Activated T-helper 1 cell treated with anti-CD3 and anti-CD28 coated beads, Interleukin-2, amount 50 U/mL, for 16 hours (primary cell): ENCODE results near the gene PURB.
"Not testable (repeated sequence)": the region's sequence is repeated elsewhere in the genome, so short reads cannot be mapped to it uniquely, and the experiment has no call there.

ENCODE experiments used
- DNase-seq, 2 donors: peaks; one replicate each; pipeline ENCODE4 v3.0.0-alpha.2; 2020; ENCODE audit warnings: low read depth in 1 of 2, low spot score in 1 of 2

The PURB gene

DNA sequence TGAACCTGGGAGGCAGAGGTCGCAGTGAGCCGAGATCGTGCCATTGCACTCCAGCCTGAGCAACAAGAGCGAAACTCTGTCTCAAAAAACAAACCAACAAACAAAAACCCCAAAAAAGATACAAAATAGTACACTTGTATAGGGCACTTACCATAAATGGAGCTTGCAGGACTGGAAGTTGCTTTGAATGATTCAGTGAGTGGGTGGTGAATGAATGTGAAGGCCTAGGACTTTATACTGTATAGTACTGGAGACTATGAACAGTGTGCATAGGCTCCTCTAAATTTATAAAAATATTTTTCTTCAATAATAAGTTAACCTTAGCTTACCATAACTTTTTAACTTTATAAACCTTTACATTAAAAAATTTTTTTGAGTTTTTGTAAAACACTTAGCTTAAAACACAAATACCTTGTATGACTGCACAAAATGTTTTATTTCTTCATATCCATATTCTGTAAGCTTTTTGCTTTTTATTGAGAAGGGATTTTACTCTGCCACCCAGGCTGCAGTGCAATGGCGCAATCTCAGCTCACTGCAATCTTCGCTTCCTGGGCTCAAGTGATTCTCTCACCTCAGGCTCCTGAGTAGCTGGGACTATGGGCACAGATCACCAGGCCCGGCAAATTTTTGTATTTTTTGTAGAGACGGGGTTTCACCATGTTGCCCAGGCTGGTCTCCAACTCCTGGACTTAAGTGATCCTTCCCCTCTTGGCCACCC lies 30.5 kb downstream of the PURB start:
- no peak for DNase-seq

DNA sequence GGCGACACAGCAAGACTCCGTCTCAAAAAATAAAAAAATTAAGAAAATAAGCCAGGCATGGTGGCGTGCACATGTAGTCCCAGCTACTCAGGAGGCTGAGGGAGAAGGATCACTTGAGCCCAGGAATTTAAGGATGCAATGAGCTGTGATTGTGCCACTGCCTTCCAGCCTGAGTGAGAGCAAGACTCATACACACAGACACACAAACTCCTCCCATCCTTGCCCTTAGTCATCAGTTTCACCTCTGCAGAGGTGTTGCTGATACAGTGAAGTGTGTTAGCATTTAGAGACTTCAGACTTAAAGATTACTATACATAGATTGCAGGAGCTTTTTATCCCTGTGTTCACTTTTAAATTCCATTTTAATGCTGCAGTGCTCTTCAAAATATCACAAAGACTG lies 31.9 kb downstream of the PURB start:
- no peak for DNase-seq

DNA sequence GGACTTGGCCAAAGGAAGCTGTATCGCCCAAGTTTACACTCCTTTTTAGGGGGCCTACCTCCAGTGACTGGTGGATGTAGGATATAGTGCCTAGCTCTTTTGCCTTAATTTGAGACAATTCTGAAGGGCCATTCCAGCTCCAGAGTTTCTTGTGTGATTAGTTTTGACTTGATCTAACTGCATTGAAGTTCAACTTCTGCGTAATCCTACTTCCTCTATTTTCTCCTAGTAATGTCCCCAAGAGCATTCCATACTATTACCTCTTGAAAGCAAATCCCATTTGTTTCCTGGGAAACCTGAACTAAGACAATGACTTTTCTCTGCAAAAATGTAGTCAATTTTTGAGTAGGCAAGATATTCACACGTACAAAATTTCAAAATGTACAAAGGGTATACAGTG lies 32.7 kb downstream of the PURB start:
- no peak for DNase-seq

DNA sequence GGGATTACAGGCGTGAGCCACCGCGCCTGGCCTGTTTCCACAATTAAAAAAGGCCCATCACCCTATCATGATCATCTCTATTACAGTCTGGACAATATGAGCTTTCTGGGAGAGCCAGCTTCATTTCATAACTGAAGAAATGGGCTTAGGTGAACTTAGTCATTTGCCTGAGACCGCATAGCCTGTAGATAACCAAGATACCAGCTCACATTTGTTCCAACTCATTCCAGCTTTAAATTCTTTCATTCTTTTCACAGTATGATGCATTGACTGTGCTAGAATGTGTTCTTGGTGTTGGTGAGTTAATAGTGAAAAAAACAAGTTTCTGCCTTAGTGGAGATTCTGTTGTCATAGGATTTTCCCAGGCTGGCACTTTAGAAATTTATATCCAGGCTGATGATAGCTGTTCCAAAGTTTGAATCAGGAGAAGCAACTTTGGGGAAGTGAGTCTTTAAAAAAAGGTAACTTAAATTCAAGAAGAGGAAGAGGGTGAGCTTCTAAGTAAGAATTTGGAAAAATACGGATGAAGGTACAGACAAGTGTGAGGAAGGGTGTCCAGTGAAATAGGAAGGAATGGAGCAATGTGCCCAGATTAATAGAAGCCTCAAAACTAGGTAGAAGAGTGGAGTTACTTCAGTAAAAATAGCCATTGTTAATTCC lies 35.3 kb downstream of the PURB start:
- no peak for DNase-seq

DNA sequence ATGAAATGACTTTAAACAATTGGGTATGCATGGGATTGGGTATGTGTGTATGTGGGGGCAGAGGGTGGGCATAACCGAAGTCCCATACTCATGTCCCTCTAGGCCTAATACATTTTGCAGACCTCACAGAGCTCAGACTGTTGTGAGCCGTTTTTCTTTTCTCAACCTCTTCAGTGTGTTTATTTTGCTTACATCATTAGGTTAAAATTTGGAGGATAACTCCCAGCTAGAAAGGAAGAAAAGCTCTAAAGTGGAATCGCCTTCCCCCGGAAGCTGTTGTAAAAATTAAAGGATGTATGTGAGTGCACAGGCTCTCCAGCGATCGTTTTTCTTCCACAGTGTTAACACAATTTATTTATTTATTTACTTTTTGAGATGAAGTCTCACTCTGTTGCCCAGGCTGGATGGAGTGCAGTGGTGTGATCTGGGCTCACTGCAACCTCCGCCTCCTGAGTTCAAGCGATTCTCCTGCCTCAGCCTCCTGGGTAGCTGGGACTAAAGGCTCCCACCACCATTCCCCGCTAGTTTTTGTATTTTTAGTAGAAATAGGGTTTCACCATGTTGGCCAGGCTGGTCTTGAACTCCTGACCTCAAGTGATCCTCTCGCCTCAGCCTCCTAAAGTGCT lies 36.0 kb downstream of the PURB start:
- DNase-seq, result no peak

DNA sequence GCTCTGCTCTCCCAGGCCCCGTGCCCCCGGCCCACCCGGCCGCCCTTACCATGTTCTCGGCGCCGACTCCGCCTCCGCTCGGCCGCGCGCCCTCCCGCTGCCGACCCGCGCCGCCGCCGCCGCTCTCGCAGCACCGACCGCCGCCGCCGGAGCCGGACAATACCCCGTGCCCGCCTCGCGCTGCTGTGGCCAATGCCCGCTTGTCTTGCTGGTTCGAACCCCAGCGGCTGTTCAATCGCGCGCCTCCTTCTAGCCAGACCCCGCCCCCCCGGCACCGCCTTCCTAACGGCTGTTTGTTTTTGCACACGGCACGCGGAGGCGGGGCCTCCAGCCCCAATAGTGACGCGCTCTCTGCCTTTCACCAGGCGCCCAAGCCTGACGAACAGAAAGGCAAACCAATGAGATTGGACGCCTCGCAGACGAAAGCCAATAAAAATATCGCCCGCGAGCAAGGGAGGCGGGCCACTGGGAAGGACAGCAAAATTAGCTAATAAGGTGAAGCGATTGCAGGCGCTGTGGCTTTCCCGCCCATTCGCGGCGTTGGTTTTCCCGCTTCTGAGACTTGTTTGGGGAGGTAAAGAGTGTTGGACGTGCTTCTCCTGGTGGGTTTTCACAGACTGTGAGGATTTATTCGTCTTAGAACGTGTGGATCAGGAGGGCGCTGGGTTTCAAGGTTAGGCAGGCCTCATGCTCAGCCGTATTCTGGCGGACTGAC lies 37.3 kb downstream of the PURB start, which contains the start of gene H2AZ2:
TSS of gene H2AZ2 (minus strand) at position 168 of the 715 bp plus-strand sequence. CDS start at position 52, 116 bp downstream.
- DNase-seq, result peak; percentile 99

DNA sequence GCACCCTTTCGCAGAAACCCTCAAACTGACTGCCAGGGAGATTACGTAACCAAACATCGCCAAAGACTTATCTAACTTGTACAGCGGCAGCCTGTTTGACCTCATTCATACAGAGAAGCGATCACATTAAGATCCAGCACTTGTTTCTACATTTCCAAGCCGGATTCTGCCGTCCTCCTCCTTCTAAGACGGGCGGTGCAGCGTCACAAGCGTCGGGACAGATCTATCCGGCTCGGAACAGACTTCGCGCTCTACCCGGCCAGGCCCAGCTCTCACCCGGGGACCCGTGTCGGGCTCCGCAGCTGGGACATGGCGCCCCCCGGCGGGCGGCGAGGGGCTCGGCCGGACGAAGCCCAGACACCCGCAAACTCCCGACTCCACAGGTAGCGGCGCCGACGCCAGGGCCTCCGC lies 37.8 kb downstream of the PURB start:
- DNase-seq, result peak; percentile 74 to 77

DNA sequence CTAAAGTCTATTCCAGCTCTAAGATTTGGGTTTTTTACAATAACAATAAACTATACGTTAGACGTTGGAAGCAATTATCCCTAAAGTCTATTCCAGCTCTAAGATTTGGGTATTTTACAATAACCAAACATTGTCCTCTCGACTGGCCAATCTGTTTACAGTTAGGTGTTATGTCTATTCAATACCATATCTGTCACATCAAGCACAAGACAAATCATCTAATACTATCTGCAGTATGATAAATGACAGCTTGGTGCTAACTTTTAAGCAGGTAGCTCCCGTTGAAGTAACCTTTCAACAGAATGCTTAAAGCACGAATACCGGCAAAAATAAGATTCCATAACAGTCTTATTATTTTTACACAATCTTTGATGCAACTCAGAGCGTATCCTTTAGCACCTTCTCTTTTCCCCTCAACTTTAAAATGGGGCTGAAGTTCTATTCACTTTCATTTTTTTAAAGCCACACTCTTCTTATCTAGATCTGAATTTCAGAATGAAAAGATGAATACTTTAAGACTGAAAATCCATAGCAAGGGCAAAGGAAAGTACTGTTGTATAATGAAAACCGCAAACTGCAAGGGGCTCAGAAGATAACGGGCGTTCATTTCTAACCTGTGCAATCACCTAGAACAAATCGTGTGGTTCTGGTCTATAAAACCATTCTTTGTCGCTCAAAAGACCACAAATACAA lies 38.4 kb downstream of the PURB start:
- no peak for DNase-seq

DNA sequence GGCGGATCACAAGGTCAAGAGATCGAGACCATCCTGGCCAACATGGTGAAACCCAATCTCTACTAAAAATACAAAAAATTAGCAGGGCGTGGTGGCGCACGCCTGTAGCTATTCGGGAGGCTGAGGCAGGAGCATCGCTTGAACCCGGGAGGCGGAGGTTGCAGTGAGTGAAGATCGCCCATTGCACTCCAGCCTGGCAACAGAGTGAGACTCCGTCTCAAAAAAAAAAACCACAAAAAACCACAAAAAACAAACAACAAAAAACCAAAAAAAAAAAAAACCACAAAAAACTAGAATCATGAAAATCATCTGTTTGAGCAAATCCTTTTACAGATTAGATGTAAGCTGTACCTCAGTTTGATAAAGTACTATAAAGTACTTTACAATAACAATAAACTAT lies 38.9 kb downstream of the PURB start:
- DNase-seq, result not testable (repeated sequence)

DNA sequence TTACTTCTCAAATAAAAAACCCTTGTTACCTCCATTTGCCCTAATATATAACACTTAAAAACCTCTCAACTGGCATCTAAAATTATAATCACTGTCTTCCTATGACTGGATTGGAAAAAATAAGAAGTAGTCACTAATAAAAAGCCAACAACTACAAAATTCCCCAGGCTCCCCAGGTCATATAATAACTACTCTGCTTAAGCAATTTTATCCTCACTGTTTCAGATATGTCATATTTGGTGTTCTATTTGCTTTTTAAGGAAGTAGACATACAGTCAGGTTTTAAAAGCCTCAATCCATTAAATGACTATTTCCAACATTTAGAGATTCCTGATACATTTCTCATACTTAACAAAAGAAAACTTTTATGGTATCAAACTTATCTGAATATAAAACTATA lies 39.9 kb downstream of the PURB start:
- no peak for DNase-seq

DNA sequence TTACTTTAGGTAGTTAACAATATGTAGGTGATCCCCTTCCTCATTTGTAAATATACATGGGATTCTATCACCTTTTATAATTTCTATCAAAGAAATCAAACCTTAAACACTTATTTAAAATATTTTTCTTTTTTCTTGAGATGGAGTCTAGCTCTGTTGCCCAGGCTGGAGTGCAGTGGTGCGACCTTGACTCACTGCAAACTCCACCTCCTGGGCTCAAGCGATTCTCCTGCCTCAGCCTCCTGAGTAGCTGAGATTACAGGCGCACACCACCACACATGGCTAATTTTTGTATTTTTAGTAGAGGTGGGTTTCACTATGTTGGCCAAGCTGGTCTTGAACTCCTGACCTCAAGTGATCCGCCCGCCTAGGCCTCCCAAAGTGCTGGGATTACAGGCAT lies 41.9 kb downstream of the PURB start:
- DNase-seq, result not testable (repeated sequence)

DNA sequence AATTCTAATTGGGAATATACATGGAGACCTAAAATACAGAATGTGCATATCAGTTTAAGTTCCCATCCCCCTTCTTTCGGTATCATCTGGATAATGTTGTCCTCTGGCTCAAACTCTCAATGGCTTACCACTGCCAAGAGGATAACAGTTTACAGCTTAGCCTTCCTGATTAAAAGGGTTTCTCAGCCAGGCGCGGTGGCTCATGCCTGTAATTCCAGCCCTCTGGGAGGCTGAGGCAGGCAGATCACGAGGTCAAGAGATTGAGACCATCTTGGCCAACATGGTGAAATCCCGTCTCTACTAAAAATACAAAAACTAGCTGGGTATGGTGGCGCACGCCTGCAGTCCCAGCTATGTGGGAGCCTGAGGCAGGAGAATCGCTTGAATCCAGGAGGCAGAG lies 42.7 kb downstream of the PURB start:
- DNase-seq, result not testable (repeated sequence)

DNA sequence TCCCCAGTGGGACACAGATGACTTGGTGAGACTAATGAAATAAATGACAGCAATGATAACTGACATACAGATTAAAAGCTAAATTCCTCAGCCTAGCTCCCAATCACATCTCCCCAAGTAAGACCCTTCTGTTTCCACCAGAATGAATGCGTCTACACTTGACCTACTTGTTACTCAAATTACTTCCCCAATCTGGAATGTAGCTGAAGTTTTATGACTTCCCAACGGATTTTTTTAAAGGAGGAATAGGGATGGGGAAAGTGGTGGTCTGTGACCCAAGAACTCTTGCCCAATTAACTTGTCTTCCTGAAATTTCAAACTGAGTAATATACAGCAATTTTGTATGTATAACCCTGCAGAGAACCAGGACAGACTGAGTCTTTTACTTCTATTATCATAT lies 46.6 kb downstream of the PURB start:
- no peak for DNase-seq

DNA sequence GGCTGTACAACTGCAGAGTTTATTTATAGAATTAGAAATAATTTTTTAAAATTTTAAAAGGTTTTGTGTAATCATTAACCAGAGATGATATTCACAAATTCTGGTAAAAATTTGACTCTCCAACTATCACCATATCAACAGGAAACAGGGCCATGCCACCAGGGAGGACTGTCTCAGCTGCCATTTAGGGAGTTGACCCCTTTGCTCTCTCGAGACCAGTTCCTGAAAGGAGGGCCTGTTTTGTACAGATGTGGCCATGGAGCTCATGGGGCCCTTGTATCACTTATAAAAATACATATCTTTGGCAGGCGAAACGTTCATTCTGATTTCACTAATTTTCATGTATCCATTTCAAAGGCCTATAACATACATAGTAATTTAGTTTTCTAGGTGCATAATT lies 57.8 kb downstream of the PURB start:
- no peak for DNase-seq
